GM12874 (cell line): ENCODE measurements around the gene NDUFA11.
A peak's percentile ranks its signal among the peaks of the same experiment; 100 is the strongest.

Experiments used
- CTCF ChIP-seq: IDR thresholded peaks from 2 replicates; pipeline ENCODE4 v1.5.1; 2011; ENCODE audit warnings: low read depth, mild to moderate bottlenecking, control low read depth, low read length, moderate library complexity; ENCODE audit not compliant: insufficient read depth

Gene NDUFA11

DNA sequence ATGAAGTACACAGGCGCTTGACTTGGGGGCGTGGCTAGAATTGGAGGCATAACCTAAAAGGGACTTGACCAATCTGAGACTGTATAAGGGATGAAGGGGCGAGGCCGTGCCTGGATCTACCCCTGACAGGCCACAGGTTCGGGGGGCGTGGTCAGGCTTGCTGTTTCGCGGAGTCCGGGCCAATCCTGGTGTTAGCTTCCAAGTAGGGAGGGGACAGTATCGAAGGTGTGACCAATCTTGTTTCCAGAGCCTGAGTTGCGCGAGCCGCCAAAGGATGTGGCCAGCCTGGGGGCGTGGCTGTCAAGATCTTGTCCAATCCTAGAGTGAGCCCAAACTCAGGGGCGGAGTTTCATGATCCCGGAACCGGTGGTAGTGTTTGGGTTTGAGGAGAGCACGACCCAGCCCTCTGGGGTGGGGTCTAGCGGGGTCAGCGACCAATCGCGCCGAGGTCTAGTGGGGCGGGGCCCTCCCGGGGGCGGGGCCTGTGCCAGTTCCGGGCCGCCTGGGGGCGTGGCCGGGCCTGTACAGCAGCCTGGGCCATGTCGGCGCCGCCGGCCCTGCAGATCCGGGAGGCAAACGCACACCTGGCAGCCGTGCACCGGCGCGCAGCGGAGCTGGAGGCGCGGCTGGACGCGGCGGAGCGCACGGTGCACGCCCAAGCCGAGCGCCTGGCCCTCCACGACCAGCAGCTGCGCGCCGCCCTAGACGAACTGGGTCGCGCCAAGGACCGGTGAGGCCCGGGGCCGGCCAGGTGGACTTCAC lies 943 bp upstream of the NDUFA11 start, which contains the start of gene VMAC:
Gene VMAC (plus strand): TSS at position 521 of the 762 bp plus-strand sequence. CDS start 19 bp downstream, at position 540.
- no peak for TF ChIP-seq CTCF

DNA sequence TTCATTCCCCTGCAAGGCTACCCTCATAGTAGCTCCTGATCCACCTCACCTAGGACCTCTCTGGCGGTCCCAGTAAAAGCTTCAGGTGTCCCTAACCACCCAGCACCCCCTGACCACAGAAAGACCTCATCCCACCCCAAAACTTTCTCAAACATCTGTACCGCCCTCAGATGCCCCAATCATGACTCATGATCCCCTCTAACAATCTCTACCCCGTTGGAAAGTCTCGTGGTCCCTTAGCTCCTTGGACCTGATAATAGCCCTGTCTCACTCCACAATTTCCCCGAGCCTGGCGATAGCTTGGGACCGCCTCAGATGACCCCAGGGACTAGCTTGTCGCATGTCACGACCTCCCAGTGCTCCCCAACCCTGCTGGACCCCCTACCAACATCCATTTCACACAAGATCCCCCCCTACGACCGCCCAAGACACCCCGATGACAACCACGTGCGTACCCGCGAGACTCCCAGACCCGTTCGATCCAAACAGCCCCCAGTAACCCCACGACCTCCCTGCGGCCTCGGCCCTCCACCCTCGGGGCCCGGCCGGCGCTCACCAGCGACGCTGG lies 450 bp downstream of the NDUFA11 start:
- no peak for TF ChIP-seq CTCF

DNA sequence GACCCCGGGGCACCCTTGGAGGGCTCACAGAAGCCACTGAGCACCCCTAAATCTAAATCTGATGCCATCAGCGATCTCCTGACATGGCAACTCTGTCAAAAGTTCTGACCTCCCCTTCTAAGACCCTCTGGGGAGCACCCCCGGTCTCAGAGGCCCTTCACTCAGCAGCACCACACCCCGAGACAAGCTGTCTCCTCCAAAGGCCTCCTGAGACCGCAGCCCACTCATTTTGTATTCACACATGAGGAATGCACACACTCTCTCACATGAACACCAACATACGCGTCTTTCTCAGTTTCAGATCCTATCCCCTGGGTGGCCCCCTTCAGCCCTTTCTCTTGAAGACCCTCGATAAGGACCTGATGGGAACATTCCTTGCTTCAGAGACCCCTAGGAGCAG lies 2.6 kb downstream of the NDUFA11 start:
- TF ChIP-seq CTCF = no peak

GRCh38 chr19:5899728-5900526 lies 3.7 kb downstream of the NDUFA11 start:
- no peak for TF ChIP-seq CTCF

DNA sequence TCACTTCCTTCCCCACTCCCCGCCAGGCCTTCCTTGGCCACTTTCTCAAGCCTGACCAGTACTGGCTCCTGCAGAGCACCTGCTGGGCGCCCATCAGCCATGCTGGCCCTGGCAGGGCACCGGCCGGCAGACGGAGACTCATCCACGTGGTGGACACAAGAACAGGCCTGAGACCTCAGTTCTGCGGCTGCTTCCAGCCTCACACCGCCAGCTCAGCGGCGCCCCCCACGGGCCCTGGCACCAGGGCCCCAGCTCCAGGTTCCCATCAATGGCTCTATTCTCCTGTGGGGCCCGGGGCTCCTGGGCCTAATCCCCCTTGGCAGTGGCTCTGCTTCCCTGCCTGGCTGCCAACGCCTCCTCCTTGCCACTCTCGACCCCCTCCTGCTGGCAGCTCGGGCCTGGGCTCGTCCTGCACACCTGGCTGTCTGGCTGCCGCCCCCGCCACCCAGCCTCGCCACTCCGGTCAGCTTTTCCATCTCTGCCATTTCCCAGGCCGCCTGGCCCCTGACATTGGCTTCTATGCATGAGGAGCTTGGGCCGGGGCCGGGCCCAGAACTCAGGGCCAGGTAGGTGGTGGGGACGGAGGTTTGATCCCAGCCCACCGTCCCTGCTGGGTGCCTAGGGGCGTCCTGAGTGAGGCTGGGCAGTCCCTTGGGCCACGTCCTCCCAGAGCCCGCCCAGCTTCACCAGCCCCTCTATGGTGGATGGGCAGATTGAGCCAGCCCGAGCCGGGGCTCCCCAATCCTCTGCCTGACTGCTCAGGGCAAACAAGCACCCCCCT lies 6.2 kb downstream of the NDUFA11 start:
- TF ChIP-seq CTCF = 0 out of 2 replicates have a peak, but pooled peaks have one; percentile 23

- TF ChIP-seq CTCF = no peak
Measured at GRCh38 chr19:5896365-5897076, 7.1 kb downstream of the NDUFA11 start.
